Activated naive CD4-positive, alpha-beta T cell treated with anti-CD3 and anti-CD28 coated beads, Interleukin-2, amount 50 U/mL, for 24 hours (primary cell): ENCODE data around the gene EXOSC7.
A peak's percentile ranks its signal among the peaks of the same experiment; 100 is the strongest.

ENCODE experiments used
- H3K27ac Mint-ChIP-seq: one replicate; pipeline ENCODE4 v1.8.0; 2021; ENCODE audit warnings: mild to moderate bottlenecking, mixed read lengths
- H3K27me3 Mint-ChIP-seq: one replicate; pipeline ENCODE4 v1.8.0; 2021; ENCODE audit warnings: mixed read lengths
- H3K36me3 Mint-ChIP-seq: one replicate; pipeline ENCODE4 v1.8.0; 2021; ENCODE audit warnings: mixed read lengths
- H3K4me1 Mint-ChIP-seq: one replicate; pipeline ENCODE4 v1.8.0; 2021; ENCODE audit warnings: mixed read lengths
- H3K4me3 Mint-ChIP-seq: one replicate; pipeline ENCODE4 v1.8.0; 2021; ENCODE audit warnings: mild to moderate bottlenecking, mixed read lengths
- H3K9me3 Mint-ChIP-seq: one replicate; pipeline ENCODE4 v1.8.0; 2021; ENCODE audit warnings: mixed read lengths

The EXOSC7 gene

GRCh38 chr3:44954962-44955361 is 21.1 kb upstream of the EXOSC7 start:
- H3K4me1 Mint-ChIP-seq = peaks cover 30% of the 10 kb centered on the region

GRCh38 chr3:44955917-44956316 is 20.1 kb upstream of the EXOSC7 start:
- Mint-ChIP-seq H3K36me3 (peaks cover 14% of the 10 kb centered on the region), H3K27ac (peak overlapping the region; percentile 68), H3K4me3 (no peak overlapping the region), H3K27me3 (no peaks in the 10 kb centered on the region), H3K9me3 (no peaks in the 10 kb centered on the region), H3K4me1 (peaks cover 31% of the 10 kb centered on the region)

More at GRCh38 chr3:44954962-44955361, 21.1 kb upstream of the EXOSC7 start:
- Mint-ChIP-seq H3K4me3 (no peak overlapping the region), H3K27me3 (no peaks in the 10 kb centered on the region), H3K27ac (no peak overlapping the region), H3K36me3 (peaks cover 17% of the 10 kb centered on the region), H3K9me3 (no peaks in the 10 kb centered on the region)

GRCh38 chr3:44957986-44958385 is 18.1 kb upstream of the EXOSC7 start:
- Mint-ChIP-seq H3K4me3 (no peak overlapping the region), H3K9me3 (no peaks in the 10 kb centered on the region), H3K36me3 (peaks cover 12% of the 10 kb centered on the region), H3K4me1 (peaks cover 30% of the 10 kb centered on the region), H3K27ac (no peak overlapping the region), H3K27me3 (no peaks in the 10 kb centered on the region)

- Mint-ChIP-seq H3K27me3 (no peaks in the 10 kb centered on the region), H3K4me1 (peaks cover 34% of the 10 kb centered on the region), H3K27ac (no peak overlapping the region)
Measured at GRCh38 chr3:44958386-44958785, 17.7 kb upstream of the EXOSC7 start.

GRCh38 chr3:44960387-44961026 is 15.5 kb upstream of the EXOSC7 start:
- Mint-ChIP-seq H3K4me3 (no peak overlapping the region), H3K36me3 (peaks cover 15% of the 10 kb centered on the region), H3K4me1 (peaks cover 54% of the 10 kb centered on the region), H3K27ac (no peak overlapping the region), H3K27me3 (no peaks in the 10 kb centered on the region), H3K9me3 (no peaks in the 10 kb centered on the region)

More at GRCh38 chr3:44958386-44958785, 17.7 kb upstream of the EXOSC7 start:
- H3K36me3 Mint-ChIP-seq = peaks cover 12% of the 10 kb centered on the region
- H3K4me3 Mint-ChIP-seq = no peak overlapping the region
- H3K9me3 Mint-ChIP-seq = no peaks in the 10 kb centered on the region

GRCh38 chr3:44961888-44962287 is 14.2 kb upstream of the EXOSC7 start:
- Mint-ChIP-seq H3K27ac (no peak overlapping the region), H3K4me3 (no peak overlapping the region), H3K27me3 (no peaks in the 10 kb centered on the region), H3K36me3 (peaks cover 12% of the 10 kb centered on the region), H3K9me3 (no peaks in the 10 kb centered on the region), H3K4me1 (peaks cover 66% of the 10 kb centered on the region)

GRCh38 chr3:44962621-44963393 is 13.2 kb upstream of the EXOSC7 start:
- no peaks in the 10 kb centered on the region for H3K9me3 Mint-ChIP-seq
- H3K36me3 Mint-ChIP-seq = peaks cover 7% of the 10 kb centered on the region
- H3K4me1 Mint-ChIP-seq = peaks cover 67% of the 10 kb centered on the region
- no peak overlapping the region for H3K27ac Mint-ChIP-seq
- H3K4me3 Mint-ChIP-seq = no peak overlapping the region
- H3K27me3 Mint-ChIP-seq = no peaks in the 10 kb centered on the region

GRCh38 chr3:44963571-44964325 is 12.3 kb upstream of the EXOSC7 start:
- H3K36me3 Mint-ChIP-seq = peaks cover 6% of the 10 kb centered on the region
- no peaks in the 10 kb centered on the region for H3K9me3 Mint-ChIP-seq
- no peaks in the 10 kb centered on the region for H3K27me3 Mint-ChIP-seq
- H3K4me1 Mint-ChIP-seq = peaks cover 76% of the 10 kb centered on the region
- peak overlapping the region; percentile 26 for H3K27ac Mint-ChIP-seq
- no peak overlapping the region for H3K4me3 Mint-ChIP-seq

GRCh38 chr3:44965165-44965564 is 10.9 kb upstream of the EXOSC7 start:
- Mint-ChIP-seq H3K9me3 (no peaks in the 10 kb centered on the region), H3K4me3 (no peak overlapping the region), H3K36me3 (peaks cover 5% of the 10 kb centered on the region), H3K4me1 (peaks cover 90% of the 10 kb centered on the region), H3K27me3 (no peaks in the 10 kb centered on the region), H3K27ac (no peak overlapping the region)

GRCh38 chr3:44966795-44967278 is 9.2 kb upstream of the EXOSC7 start:
- Mint-ChIP-seq H3K4me1 (peaks cover 99% of the 10 kb centered on the region), H3K9me3 (no peaks in the 10 kb centered on the region), H3K36me3 (peaks cover 5% of the 10 kb centered on the region), H3K4me3 (no peak overlapping the region), H3K27ac (peak overlapping the region; percentile 52), H3K27me3 (no peaks in the 10 kb centered on the region)

GRCh38 chr3:44968447-44968858 is 7.6 kb upstream of the EXOSC7 start:
- Mint-ChIP-seq H3K4me1 (peaks cover 92% of the 10 kb centered on the region), H3K9me3 (no peaks in the 10 kb centered on the region), H3K36me3 (peaks cover 5% of the 10 kb centered on the region), H3K27me3 (no peaks in the 10 kb centered on the region), H3K4me3 (no peak overlapping the region), H3K27ac (no peak overlapping the region)

- Mint-ChIP-seq H3K27me3 (no peaks in the 10 kb centered on the region), H3K9me3 (no peaks in the 10 kb centered on the region), H3K27ac (no peak overlapping the region), H3K4me3 (no peak overlapping the region), H3K36me3 (peaks cover 2% of the 10 kb centered on the region), H3K4me1 (peaks cover 89% of the 10 kb centered on the region)
Measured at GRCh38 chr3:44969154-44969827, 6.8 kb upstream of the EXOSC7 start.

GRCh38 chr3:44969828-44970179 is 6.2 kb upstream of the EXOSC7 start:
- H3K27ac Mint-ChIP-seq = no peak overlapping the region
- no peaks in the 10 kb centered on the region for H3K27me3 Mint-ChIP-seq
- peaks cover 89% of the 10 kb centered on the region for H3K4me1 Mint-ChIP-seq
- H3K36me3 Mint-ChIP-seq = peaks cover 2% of the 10 kb centered on the region
- H3K4me3 Mint-ChIP-seq = no peak overlapping the region
- H3K9me3 Mint-ChIP-seq = no peaks in the 10 kb centered on the region

- no peak overlapping the region for H3K4me3 Mint-ChIP-seq
- H3K9me3 Mint-ChIP-seq = no peaks in the 10 kb centered on the region
- peaks cover 2% of the 10 kb centered on the region for H3K36me3 Mint-ChIP-seq
- no peak overlapping the region for H3K27ac Mint-ChIP-seq
- H3K4me1 Mint-ChIP-seq = peaks cover 84% of the 10 kb centered on the region
- no peaks in the 10 kb centered on the region for H3K27me3 Mint-ChIP-seq
Measured at GRCh38 chr3:44970926-44971490, 5.0 kb upstream of the EXOSC7 start.

GRCh38 chr3:44974416-44974815 is 1.6 kb upstream of the EXOSC7 start:
- no peaks in the 10 kb centered on the region for H3K27me3 Mint-ChIP-seq
- peak overlapping the region; percentile 97 for H3K4me3 Mint-ChIP-seq
- no peak overlapping the region for H3K27ac Mint-ChIP-seq
- no peaks in the 10 kb centered on the region for H3K36me3 Mint-ChIP-seq
- no peaks in the 10 kb centered on the region for H3K9me3 Mint-ChIP-seq
- H3K4me1 Mint-ChIP-seq = peaks cover 76% of the 10 kb centered on the region
